Gastrocnemius medialis (tissue), 4 donors: Measurements from ENCODE around the gene NUBP2.

Experiments
- POLR2A ChIP-seq, 2 donors: fragments of 450-650 bp; IDR thresholded peaks; one replicate each; pipeline ENCODE4 v1.6.1; 2017; ENCODE audit warnings: antibody characterized with exemption in 2 of 2, mild to moderate bottlenecking in 2 of 2, moderate library complexity in 2 of 2
- TF ChIP-seq, protein P1 (sequence below), 5 experiments: fragments of 450-650 bp in 3 of 5; fragments of 200-600 bp in 2 of 5; sonication (generic) in 2 of 5; IDR thresholded peaks in 4 of 5; conservative IDR thresholded peaks in 1 of 5; 1 replicate in 4 of 5; 2 replicates in 1 of 5; pipeline ENCODE4 v1.5.1; 2016 to 2019; ENCODE audit warnings: antibody characterized with exemption in 5 of 5, mild to moderate bottlenecking in 3 of 5, moderate library complexity in 3 of 5

DNA sequence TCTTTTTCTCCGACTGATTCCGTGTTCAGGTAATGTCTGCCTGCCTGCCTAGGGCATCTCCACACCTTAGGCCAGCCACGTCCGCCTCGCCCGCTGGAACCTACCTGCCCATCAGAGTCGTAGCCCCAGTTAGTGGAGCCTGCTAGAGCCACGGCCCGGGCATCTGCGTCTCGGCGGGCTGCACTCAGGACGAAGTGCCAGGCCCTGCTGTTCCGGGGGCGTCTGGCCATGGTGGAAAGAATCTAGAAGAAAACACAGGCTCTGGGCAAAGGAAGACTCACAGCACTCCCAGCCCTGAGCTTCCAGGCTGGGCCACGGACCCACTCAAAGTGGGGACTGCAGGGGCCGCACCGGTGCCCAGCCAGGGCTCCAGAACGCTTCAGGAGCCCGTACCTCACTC lies 1.5 kb upstream of the NUBP2 start:
- TF ChIP-seq, protein P1, sequence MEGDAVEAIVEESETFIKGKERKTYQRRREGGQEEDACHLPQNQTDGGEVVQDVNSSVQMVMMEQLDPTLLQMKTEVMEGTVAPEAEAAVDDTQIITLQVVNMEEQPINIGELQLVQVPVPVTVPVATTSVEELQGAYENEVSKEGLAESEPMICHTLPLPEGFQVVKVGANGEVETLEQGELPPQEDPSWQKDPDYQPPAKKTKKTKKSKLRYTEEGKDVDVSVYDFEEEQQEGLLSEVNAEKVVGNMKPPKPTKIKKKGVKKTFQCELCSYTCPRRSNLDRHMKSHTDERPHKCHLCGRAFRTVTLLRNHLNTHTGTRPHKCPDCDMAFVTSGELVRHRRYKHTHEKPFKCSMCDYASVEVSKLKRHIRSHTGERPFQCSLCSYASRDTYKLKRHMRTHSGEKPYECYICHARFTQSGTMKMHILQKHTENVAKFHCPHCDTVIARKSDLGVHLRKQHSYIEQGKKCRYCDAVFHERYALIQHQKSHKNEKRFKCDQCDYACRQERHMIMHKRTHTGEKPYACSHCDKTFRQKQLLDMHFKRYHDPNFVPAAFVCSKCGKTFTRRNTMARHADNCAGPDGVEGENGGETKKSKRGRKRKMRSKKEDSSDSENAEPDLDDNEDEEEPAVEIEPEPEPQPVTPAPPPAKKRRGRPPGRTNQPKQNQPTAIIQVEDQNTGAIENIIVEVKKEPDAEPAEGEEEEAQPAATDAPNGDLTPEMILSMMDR (IDR thresholded peaks at IDR 0.05 in 4 of 5, conservative IDR thresholded peaks at IDR 0.05 in 1 of 5) = no peak
- TF ChIP-seq POLR2A (IDR thresholded peaks at IDR 0.05) = no peak
